Brain microvascular endothelial cell (primary cell): ENCODE data around the gene SERTAD1.
"Not testable (repeated sequence)": the region's sequence is repeated elsewhere in the genome, so short reads cannot be mapped to it uniquely, and the experiment has no call there.

ENCODE experiments used
- DNase-seq: peaks from one replicate; pipeline ENCODE4 v3.0.0-alpha.2; 2020
- H3K27ac ChIP-seq: fragments of 250-450 bp; sonication (Bioruptor Pico); 2 replicates; pipeline ENCODE4 v1.5.1; 2020; ENCODE audit warnings: mild to moderate bottlenecking, moderate library complexity
- H3K27me3 ChIP-seq: fragments of 250-450 bp; sonication (Bioruptor Pico); replicated peaks from 2 replicates; pipeline ENCODE4 v1.5.1; 2020; ENCODE audit warnings: mild to moderate bottlenecking
- H3K36me3 ChIP-seq: fragments of 250-450 bp; sonication (Bioruptor Pico); replicated peaks from 2 replicates; pipeline ENCODE4 v1.5.1; 2020; ENCODE audit warnings: mild to moderate bottlenecking
- H3K4me3 ChIP-seq: 2 replicates; pipeline ENCODE4 v1.5.1; 2011; ENCODE audit warnings: low read depth, mild to moderate bottlenecking, control low read depth, low read length, moderate library complexity
- CTCF ChIP-seq: IDR thresholded peaks from 2 replicates; pipeline ENCODE4 v1.5.1; 2011; ENCODE audit warnings: low read depth, mild to moderate bottlenecking, moderate library complexity, low read length, control low read depth, inconsistent platforms; ENCODE audit errors: missing control alignments
- in situ Hi-C: cut with HindIII; loops from 2 replicates; pipeline ENCODE4 v1.10.0; 2017; ENCODE audit warnings: low sequenced_read_pairs, low pct_ligation_motif_present

The SERTAD1 gene

GRCh38 chr19:40461669-40462221, 36.0 kb upstream of the SERTAD1 start:
- Histone ChIP-seq H3K27ac (no peak overlapping the region), H3K4me3 (no peak overlapping the region), H3K27me3 (no peaks in the 10 kb centered on the region), H3K36me3 (no peaks in the 10 kb centered on the region)
- no peak for DNase-seq
- TF ChIP-seq CTCF = no peak
- in situ Hi-C loops = no loop called here

GRCh38 chr19:40460185-40460584, 34.4 kb upstream of the SERTAD1 start:
- Histone ChIP-seq H3K4me3 (no peak overlapping the region), H3K27ac (no peak overlapping the region), H3K36me3 (no peaks in the 10 kb centered on the region), H3K27me3 (no peaks in the 10 kb centered on the region)
- in situ Hi-C loops = no loop called here
- no peak for DNase-seq
- TF ChIP-seq CTCF = no peak

GRCh38 chr19:40458597-40458974, 32.8 kb upstream of the SERTAD1 start:
- TF ChIP-seq CTCF = no peak
- H3K36me3 ChIP-seq = no peaks in the 10 kb centered on the region
- H3K27ac ChIP-seq = no peak overlapping the region
- H3K4me3 ChIP-seq = no peak overlapping the region
- in situ Hi-C loops = no loop called here
- no peak for DNase-seq
- no peaks in the 10 kb centered on the region for H3K27me3 ChIP-seq

GRCh38 chr19:40457953-40458596, 32.3 kb upstream of the SERTAD1 start:
- DNase-seq = no peak
- H3K27me3 ChIP-seq = no peaks in the 10 kb centered on the region
- H3K4me3 ChIP-seq = no peak overlapping the region
- in situ Hi-C loops = no loop called here
- H3K27ac ChIP-seq = no peak overlapping the region
- no peak for TF ChIP-seq CTCF
- no peaks in the 10 kb centered on the region for H3K36me3 ChIP-seq

- Histone ChIP-seq H3K27me3 (no peaks in the 10 kb centered on the region), H3K27ac (no peak overlapping the region), H3K4me3 (no peak overlapping the region), H3K36me3 (no peaks in the 10 kb centered on the region)
- no peak for TF ChIP-seq CTCF
- in situ Hi-C loops = no loop called here
- no peak for DNase-seq
Measured at GRCh38 chr19:40457048-40457447, 31.3 kb upstream of the SERTAD1 start.

- H3K36me3 ChIP-seq, H3K27ac ChIP-seq, H3K27me3 ChIP-seq, H3K4me3 ChIP-seq, in situ Hi-C loops, DNase-seq: not testable (repeated sequence)
Measured at GRCh38 chr19:40453943-40454342, 28.2 kb upstream of the SERTAD1 start.
